Spleen (tissue), 11 donors: Measurements from ENCODE around the gene S100Z. TPM values are rescaled to one million over a fixed set of nuclear protein-coding genes. Genes with fewer than 3 reads are reported as not detected.

Experiments
- DNase-seq: peaks from one replicate; pipeline ENCODE4 v3.0.0-alpha.2; 2020
- H3K27ac ChIP-seq, 8 donors: fragments of 200-600 bp; sonication (generic) in 7 of 8; 1 replicate in 4 of 8; 2 replicates in 4 of 8; pipeline versions ENCODE4 v1.5.0 to v1.8.0; 2016 to 2021; ENCODE audit warnings: inconsistent platforms in 4 of 8, mild to moderate bottlenecking in 4 of 8, moderate library complexity in 1 of 8
- H3K27me3 ChIP-seq, 7 donors: fragments of 200-600 bp; sonication (generic) in 6 of 7; replicated peaks in 1 of 7; 1 replicate in 4 of 7; 2 replicates in 3 of 7; pipeline versions ENCODE4 v1.5.0 to v1.8.0; 2016 to 2021; ENCODE audit warnings: inconsistent platforms in 3 of 7, mild to moderate bottlenecking in 1 of 7
- H3K36me3 ChIP-seq, 6 donors: fragments of 200-600 bp; sonication (generic) in 5 of 6; 1 replicate in 4 of 6; 2 replicates in 2 of 6; pipeline versions ENCODE4 v1.5.0 to v1.8.0; 2016 to 2021; ENCODE audit warnings: inconsistent platforms in 2 of 6
- H3K4me1 ChIP-seq, 6 donors: fragments of 200-600 bp; sonication (generic) in 5 of 6; 1 replicate in 3 of 6; 2 replicates in 3 of 6; pipeline versions ENCODE4 v1.5.0 to v1.8.0; 2016 to 2021; ENCODE audit warnings: inconsistent platforms in 3 of 6
- H3K4me3 ChIP-seq, 8 donors: fragments of 200-600 bp; sonication (generic) in 7 of 8; 1 replicate in 4 of 8; 2 replicates in 4 of 8; pipeline versions ENCODE4 v1.5.0 to v1.8.0; 2016 to 2021; ENCODE audit warnings: inconsistent platforms in 4 of 8, mild to moderate bottlenecking in 4 of 8, moderate library complexity in 2 of 8
- H3K9me3 ChIP-seq, 8 donors: fragments of 200-600 bp; sonication (generic) in 7 of 8; 1 replicate in 4 of 8; 2 replicates in 4 of 8; pipeline versions ENCODE4 v1.5.0 to v1.8.0; 2016 to 2021; ENCODE audit warnings: inconsistent platforms in 4 of 8
- POLR2A ChIP-seq, 3 donors: fragments of 450-650 bp; IDR thresholded peaks; one replicate each; pipeline ENCODE4 v1.5.1; 2017; ENCODE audit warnings: antibody characterized with exemption in 3 of 3, mild to moderate bottlenecking in 1 of 3
- POLR2AphosphoS5 ChIP-seq, 3 donors: sonication (generic); formaldehyde crosslinking; IDR thresholded peaks; one replicate each; pipeline ENCODE4 v1.5.1; 2017; ENCODE audit warnings: antibody characterized with exemption in 3 of 3
- WGBS, 5 donors: extraction: QIAGEN DNeasy Blood & Tissue Kit in 3 of 5; methylation state at CpG; one replicate each; pipeline versions ENCODE4 v1.1.5 to v1.1.7; 2013 to 2018; 5-methylcytosine and 5-hydroxymethylcytosine counted together
- intact Hi-C: fragments of 100-400 bp; cut with DNase I; formaldehyde crosslinking; loops from one replicate; pipeline ENCODE4 v1.15.0; 2023; ENCODE audit warnings: low total_unique reads
- polyA plus RNA-seq, 3 donors: library from polyadenylated mRNA; stranded (reverse); fragments of 200-250 nt; gene quantifications; one replicate each; pipeline ENCODE4 v1.2.1, GENCODE V29; 2013
- total RNA-seq, 7 donors: library from RNA; depleted of rRNA in 3 of 7; stranded (reverse); fragments of >200 nt in 3 of 7; fragmentation: NEBNext Ultra II Directional in 4 of 7; extraction: Animal tissue kit (Norgen Biotek cat#: 25700) in 4 of 7; gene quantifications; one replicate each; pipeline versions ENCODE4 v1.1.0 to v1.2.1, GENCODE V29; 2016 to 2021
- TF ChIP-seq, protein P1 (sequence below), 11 experiments: fragments of 200-600 bp in 7 of 11; fragments of 450-650 bp in 4 of 11; sonication (generic) in 4 of 11; IDR thresholded peaks in 8 of 11; conservative IDR thresholded peaks in 3 of 11; 1 replicate in 7 of 11; 2 replicates in 4 of 11; pipeline versions ENCODE4 v1.4.0 to v1.8.0; 2016 to 2021; ENCODE audit warnings: antibody characterized with exemption in 11 of 11, inconsistent platforms in 4 of 11, mild to moderate bottlenecking in 1 of 11
- donor health status: healthy with polysubstance abuse.
- donor health status: DM: no; HTN: no; CAD: no; lungs with moderate emphysema.
- donor health status: DM: no; HTN: no; CAD: no.
- donor health status: Bipolar disorder and iron deficiency.
- donor health status: healthy.
- donor health status: DM: no; HTN: no; CAD: no.
- donor health status: DM: yes; HTN: yes; CAD: no.

S100Z gene
- total and polyA plus RNA-seq, 10 donors, result 2.2 to 21.7 (median 8.1) TPM

GRCh38 chr5:76861612-76862011 lies 11.8 kb downstream of the S100Z start:
- DNase-seq, result no peak
- Histone ChIP-seq H3K27me3 (no peaks in the 10 kb centered on the region), H3K4me3 (no peak overlapping the region), H3K4me1 (peaks cover 0 to 29% (median 3%) of the 10 kb centered on the region in 6 donors), H3K36me3 (no peaks in the 10 kb centered on the region), H3K9me3 (no peaks in the 10 kb centered on the region), H3K27ac (no peak overlapping the region)
- intact Hi-C loops, result no loop called here
- 91 to 95% (median 95%) methylated on average over 5 of the region's 5 CpGs for WGBS, 5 donors
- TF ChIP-seq POLR2A (IDR thresholded peaks at IDR 0.05) (no peak), POLR2AphosphoS5 (IDR thresholded peaks at IDR 0.05) (no peak)
- TF ChIP-seq, protein P1, sequence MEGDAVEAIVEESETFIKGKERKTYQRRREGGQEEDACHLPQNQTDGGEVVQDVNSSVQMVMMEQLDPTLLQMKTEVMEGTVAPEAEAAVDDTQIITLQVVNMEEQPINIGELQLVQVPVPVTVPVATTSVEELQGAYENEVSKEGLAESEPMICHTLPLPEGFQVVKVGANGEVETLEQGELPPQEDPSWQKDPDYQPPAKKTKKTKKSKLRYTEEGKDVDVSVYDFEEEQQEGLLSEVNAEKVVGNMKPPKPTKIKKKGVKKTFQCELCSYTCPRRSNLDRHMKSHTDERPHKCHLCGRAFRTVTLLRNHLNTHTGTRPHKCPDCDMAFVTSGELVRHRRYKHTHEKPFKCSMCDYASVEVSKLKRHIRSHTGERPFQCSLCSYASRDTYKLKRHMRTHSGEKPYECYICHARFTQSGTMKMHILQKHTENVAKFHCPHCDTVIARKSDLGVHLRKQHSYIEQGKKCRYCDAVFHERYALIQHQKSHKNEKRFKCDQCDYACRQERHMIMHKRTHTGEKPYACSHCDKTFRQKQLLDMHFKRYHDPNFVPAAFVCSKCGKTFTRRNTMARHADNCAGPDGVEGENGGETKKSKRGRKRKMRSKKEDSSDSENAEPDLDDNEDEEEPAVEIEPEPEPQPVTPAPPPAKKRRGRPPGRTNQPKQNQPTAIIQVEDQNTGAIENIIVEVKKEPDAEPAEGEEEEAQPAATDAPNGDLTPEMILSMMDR (IDR thresholded peaks at IDR 0.05 in 8 of 11, conservative IDR thresholded peaks at IDR 0.05 in 3 of 11), result no peak

DNA sequence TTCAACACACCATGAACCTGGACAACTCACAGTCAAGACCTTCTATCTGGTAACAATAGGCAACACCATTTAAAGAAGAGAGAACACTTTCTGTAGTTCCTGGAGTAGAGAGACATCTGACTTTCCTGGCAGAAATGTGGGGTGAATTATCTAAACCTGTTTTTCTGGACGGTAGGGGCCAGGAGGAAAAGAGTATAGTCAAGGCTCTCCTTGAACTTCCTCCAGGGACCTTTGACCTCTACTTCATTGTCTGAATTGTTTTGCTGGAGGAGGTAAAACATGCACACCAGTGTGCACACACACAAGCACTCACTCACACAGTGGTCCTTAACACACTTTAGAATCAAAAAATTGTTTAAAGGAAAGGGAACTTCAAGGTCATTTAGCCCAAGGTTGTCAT lies 13.2 kb downstream of the S100Z start:
- intact Hi-C loops, result no loop called here
- TF ChIP-seq POLR2AphosphoS5 (IDR thresholded peaks at IDR 0.05), result no peak
- TF ChIP-seq, protein P1 (IDR thresholded peaks at IDR 0.05 in 8 of 11, conservative IDR thresholded peaks at IDR 0.05 in 3 of 11), result no peak
- no peak for TF ChIP-seq POLR2A (IDR thresholded peaks at IDR 0.05)
- WGBS, 5 donors, result 42 to 73% (median 50%) methylated on average over 1 of the region's 1 CpG
- no peak for DNase-seq
- Histone ChIP-seq H3K36me3 (no peaks in the 10 kb centered on the region), H3K27ac (no peak overlapping the region), H3K9me3 (no peaks in the 10 kb centered on the region), H3K27me3 (no peaks in the 10 kb centered on the region), H3K4me3 (no peak overlapping the region), H3K4me1 (peaks cover 0 to 15% (median under 1%) of the 10 kb centered on the region in 6 donors)

DNA sequence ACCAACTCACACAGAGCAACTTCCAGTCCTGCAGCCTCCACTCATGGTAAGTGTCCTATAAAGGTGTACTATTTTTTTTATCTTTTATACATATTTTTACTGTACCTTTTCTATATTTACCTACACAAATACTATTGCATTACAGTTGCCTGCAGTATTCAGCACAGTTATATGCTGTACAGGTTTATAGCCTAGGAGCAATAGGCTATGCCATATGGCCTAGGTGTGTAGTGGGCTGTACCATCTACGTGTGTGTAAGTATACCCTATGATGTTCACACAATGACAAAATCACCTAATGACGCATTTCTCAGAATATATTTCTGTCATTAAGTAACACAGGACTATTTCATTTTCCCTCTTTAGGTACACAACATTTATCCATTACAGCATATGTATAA lies 16.7 kb downstream of the S100Z start:
- H3K27ac ChIP-seq, result no peak overlapping the region
- WGBS, 5 donors, result 81 to 96% (median 90%) methylated on average over 2 of the region's 2 CpGs
- H3K36me3 ChIP-seq, result no peaks in the 10 kb centered on the region
- intact Hi-C loops, result loop anchor here (5.0 kb wide), 1 partner anchor 151 kb away; no protein-coding TSS in a partner anchor
- no peak for DNase-seq
- no peaks in the 10 kb centered on the region for H3K27me3 ChIP-seq
- TF ChIP-seq POLR2AphosphoS5 (IDR thresholded peaks at IDR 0.05) (no peak), POLR2A (IDR thresholded peaks at IDR 0.05) (no peak)
- TF ChIP-seq, protein P1 (IDR thresholded peaks at IDR 0.05 in 8 of 11, conservative IDR thresholded peaks at IDR 0.05 in 3 of 11), result no peak
- no peaks in the 10 kb centered on the region for H3K9me3 ChIP-seq
- H3K4me1 ChIP-seq, result peaks cover 0 to 5% (median 0%) of the 10 kb centered on the region in 6 donors
- no peak overlapping the region for H3K4me3 ChIP-seq

GRCh38 chr5:76867038-76867437 lies 17.2 kb downstream of the S100Z start:
- Histone ChIP-seq H3K27me3 (no peaks in the 10 kb centered on the region), H3K4me3 (no peak overlapping the region), H3K9me3 (no peaks in the 10 kb centered on the region), H3K27ac (no peak overlapping the region), H3K4me1 (peaks cover 0 to 5% (median 0%) of the 10 kb centered on the region in 6 donors), H3K36me3 (no peaks in the 10 kb centered on the region)
- 79 to 89% (median 86%) methylated on average over 4 of the region's 4 CpGs for WGBS, 5 donors
- TF ChIP-seq, protein P1 (IDR thresholded peaks at IDR 0.05 in 8 of 11, conservative IDR thresholded peaks at IDR 0.05 in 3 of 11), result no peak
- TF ChIP-seq POLR2AphosphoS5 (IDR thresholded peaks at IDR 0.05) (no peak), POLR2A (IDR thresholded peaks at IDR 0.05) (no peak)
- intact Hi-C loops, result loop anchor here (5.0 kb wide), 1 partner anchor 150 kb away; no protein-coding TSS in a partner anchor
- DNase-seq, result no peak
